ENCODE data around the gene AMOTL1.

Gene AMOTL1, protein sequence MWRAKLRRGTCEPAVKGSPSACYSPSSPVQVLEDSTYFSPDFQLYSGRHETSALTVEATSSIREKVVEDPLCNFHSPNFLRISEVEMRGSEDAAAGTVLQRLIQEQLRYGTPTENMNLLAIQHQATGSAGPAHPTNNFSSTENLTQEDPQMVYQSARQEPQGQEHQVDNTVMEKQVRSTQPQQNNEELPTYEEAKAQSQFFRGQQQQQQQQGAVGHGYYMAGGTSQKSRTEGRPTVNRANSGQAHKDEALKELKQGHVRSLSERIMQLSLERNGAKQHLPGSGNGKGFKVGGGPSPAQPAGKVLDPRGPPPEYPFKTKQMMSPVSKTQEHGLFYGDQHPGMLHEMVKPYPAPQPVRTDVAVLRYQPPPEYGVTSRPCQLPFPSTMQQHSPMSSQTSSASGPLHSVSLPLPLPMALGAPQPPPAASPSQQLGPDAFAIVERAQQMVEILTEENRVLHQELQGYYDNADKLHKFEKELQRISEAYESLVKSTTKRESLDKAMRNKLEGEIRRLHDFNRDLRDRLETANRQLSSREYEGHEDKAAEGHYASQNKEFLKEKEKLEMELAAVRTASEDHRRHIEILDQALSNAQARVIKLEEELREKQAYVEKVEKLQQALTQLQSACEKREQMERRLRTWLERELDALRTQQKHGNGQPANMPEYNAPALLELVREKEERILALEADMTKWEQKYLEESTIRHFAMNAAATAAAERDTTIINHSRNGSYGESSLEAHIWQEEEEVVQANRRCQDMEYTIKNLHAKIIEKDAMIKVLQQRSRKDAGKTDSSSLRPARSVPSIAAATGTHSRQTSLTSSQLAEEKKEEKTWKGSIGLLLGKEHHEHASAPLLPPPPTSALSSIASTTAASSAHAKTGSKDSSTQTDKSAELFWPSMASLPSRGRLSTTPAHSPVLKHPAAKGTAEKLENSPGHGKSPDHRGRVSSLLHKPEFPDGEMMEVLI

DNA sequence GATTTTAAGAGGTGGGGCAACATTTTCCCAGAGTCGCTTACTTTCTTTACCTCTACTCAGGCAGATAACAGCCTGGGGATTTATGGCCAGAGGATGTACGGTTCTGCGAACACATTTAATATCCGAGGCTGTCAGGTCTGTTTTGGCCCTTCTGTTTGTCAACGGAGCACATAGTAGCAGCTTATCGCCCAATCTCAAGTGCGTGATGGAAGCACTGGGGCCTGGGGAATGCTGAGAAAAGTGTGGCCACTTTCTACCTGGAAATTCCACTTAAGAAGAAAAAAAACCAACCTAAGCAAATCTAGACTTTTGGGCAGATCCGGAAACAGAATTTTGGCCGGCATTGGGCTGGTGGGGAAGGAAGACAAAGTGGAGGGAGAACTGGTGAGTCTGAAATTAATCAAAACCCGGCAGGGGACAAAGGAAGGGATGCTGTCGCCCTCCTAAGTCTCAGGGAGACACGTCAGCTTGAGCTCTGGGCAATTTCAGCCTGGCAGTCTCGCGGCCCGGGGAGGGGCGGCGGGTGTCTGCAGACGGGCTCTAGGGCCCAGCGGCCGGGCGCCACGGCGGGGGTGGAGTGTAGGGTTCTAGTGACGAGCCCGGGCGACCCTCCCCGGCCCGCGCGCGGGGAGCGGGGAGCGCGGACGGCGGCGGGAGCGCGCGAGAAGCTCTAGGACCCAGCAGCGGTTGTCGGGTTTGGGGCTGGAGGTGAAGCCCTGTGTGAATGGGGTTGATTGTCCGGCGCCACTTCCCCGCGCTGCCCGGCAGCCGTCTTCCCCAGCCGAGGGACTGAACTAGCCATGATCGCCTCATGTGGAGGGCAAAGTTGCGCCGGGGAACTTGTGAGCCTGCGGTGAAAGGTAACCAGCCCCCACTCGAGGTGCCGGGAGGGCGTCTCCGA, at the start of gene AMOTL1:
Gene AMOTL1, plus strand, starts transcription at position 656 of the 901 bp plus-strand sequence. Its CDS starts 156 bp downstream, at position 812.
- peak; percentile 91 for DNase-seq

DNA sequence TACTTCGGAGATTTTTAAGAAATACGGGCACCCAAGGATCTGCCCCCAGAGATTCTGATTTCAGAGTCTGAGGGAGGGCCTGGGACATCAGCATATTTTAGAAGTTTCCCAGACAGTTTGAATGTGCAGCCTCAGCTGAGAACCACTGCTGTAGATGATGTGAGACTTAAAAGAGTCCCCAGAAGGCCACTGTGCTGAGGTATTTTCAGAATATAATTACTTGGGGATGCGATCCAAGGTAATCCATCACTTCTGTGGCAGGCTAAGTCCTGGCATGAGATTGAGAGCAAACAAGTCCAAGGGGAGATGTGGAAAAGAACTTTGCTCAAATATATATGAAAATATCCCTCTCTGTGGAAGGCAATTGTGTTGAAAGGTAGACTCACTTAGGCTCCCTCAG, 48.3 kb upstream of the AMOTL1 start:
- DNase-seq = no peak

DNA sequence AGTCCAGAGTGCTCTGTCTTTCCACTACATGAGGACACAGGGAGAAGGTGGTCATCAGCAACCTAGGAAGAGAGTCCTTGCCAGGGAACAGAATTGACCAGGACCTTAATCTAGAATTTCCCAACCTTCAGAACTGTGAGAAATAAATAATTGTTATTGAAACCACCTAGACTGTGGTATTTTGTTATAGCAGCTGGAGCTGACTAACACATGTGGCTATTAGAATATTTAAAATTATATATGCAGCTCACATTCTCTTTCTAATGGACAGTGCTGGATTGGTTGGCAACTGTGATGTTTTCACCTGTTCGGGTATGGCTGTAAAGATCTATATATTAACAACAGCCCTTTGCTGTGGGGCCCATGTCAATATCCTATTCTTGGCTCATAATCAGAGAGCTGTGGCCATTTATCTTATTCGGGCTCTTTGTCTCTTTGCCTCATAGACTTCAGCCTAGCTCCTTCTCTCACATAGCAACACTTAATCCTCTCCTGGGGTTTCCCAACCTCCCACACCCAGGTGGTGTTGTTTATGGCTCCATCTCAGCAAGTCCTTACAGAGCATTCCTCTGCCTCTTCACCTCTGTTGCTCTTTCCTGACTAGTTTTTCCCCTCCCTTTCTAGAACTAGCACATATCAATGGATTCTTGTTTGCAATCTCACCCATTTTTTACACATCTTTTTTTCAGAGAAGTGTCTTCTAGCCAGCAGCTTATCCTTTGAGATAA, 46.4 kb upstream of the AMOTL1 start:
- DNase-seq = no peak

DNA sequence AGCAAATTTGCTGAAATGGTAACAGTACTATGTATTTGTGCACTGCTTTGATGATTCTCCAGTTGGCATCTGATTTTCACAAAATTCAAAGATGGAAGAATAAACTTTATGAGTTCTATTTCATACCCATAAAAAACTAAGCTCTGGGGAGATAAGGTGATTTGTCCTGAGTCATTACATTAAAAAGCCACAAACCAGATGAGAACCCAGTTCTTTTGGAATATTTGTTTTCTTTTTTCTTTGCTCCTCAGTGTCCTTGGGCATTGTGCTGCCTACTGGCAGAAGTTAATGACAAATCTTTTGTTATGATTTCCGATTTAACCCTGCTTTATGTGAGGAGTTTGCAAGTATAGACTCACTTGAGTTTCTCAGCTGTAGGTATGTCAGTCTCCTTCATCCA, 45.4 kb upstream of the AMOTL1 start:
- DNase-seq = no peak

DNA sequence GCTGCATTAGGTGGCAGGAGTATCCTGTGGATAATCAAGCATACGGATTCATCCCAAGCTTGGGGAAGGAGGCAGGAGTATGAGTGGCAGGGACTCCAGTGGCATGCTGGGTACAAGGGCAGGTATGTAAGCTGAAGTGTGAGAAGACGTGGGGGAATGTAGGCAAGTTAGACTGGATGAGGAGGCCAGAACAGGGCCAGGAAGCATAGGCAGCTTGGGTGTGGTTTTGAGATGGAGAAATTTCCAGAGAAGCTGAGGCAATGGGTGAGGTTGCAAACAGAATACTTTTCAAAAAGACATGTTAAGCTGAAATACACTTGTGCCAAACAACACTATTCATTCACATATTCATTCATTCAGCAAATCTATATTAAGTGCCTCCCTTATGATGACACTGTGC, 43.1 kb upstream of the AMOTL1 start:
- DNase-seq = no peak

DNA sequence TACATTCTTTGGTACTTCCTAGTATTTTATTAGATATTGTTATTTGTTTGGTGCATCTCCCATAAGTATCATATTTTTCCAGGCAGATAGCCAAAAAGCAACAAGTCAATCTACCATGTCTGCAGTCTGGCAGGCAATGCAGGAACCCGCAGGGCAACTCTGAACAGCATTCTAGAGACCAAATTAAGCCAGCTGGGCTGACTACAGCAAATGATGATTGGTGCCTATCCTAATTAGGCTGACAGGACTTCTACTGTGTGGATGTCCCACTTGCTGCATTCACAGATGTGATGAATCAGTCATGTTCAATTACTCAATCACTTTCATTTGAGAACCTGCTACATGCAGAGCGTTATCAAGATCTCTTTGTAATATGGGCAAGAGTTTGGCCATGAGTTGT, 40.3 kb upstream of the AMOTL1 start:
- DNase-seq = peak; percentile 32

DNA sequence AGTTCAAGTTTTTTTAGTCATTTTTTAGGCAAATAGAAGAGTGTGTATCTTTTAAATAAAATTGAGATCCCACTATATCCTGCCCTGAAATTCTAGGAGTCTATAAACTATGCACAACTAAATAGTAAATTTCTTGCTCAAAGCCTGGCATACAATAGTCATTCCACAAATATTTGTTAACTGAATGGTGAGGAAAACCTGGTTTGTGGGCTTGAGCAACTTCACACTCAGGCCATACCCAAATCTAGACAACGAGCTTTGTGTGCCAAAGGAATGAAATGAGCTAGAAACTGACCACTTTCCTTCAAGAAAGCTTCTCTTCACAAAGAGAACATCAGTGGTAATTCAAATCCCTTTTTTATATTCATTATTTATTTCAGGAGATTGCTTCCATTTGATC, 39.6 kb upstream of the AMOTL1 start:
- DNase-seq = no peak

DNA sequence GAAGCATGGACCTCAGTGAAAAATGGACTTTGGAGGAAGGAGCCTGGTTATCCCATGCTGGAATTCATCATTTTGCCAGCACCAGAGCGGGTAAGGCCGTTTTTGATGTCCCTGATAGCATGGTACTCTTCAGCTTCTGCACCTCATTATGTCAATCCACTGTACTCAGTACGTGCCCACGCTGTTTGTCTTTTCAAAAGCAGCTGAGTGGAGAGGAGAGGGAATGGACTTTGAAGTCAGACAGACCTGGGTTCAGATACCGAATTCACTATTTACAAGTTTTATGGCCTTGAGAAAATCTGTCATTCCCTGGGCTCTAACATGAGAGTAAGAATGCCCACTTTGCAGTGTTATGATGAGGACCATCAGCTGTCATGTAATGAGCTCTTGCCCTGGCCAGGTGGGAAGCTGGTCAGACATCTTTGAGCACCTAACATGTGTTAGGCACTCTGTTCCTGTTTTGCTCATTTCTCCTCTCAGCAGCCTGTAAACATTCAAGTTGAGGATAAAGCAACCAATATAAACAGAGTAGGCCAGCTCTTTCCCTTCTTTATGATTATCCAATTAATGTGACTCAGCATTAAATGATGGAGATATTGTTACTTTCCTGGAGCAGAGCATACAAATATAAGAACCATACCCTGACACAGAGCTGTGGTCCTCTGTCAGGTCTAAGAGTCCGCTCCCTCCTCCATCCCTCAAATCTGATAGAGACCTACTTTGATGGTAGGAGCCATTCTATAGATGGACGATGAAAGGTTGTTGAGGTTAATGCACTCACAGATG, 39.0 kb upstream of the AMOTL1 start:
- no peak for DNase-seq

DNA sequence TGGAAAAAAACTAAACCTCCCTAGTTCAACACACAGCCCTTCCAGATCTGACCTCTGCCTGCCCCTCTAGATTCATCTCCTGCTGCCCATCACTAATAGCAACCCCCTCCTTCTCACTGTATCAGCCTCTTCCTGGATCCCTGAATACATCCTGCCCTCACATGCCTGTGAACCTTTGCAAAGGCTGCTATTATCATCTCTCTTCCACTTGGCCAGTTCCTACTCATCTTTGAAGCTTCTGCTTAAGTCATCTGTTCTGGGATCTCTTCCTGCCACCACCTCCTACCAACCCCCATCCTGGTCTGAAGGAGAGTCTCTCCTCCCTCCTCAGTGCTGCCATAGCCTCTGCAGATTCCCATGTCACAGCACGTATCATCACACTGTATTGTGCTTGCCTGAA, 38.0 kb upstream of the AMOTL1 start:
- DNase-seq = no peak

DNA sequence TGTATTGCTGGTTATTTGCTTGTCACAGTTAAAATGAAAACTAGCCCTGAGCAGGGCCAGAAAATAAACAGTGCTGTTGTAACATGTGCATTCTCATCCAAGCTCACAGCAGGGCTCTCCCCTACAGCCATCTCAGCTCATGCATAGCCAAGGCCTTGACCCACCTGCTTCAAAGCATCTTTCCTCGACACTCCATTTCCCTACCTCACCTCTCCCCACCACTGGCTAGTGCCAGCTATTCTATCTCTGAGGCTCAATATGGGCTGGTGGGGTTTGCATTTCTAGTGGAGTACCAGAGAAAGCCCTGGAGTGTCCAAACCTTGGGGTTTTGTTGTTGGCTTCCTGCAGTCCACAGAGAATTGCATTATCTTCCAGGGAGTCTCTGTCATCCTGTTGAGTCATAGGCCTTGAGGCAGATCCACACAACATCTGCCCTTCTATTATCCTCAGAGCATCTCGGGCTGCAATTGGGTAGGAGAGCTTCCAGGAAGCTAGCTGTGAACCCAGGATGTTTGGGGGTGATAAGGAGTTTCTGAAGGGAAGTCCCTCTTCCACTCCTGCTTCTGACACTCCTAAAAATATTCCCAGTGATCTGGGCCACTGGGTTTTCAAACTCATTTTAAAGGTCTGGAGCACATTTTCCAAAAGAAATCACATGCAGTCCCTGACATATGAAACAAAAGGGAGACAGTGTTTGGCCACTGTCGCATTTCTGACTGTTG, 36.1 kb upstream of the AMOTL1 start:
- peak; percentile 92 for DNase-seq

DNA sequence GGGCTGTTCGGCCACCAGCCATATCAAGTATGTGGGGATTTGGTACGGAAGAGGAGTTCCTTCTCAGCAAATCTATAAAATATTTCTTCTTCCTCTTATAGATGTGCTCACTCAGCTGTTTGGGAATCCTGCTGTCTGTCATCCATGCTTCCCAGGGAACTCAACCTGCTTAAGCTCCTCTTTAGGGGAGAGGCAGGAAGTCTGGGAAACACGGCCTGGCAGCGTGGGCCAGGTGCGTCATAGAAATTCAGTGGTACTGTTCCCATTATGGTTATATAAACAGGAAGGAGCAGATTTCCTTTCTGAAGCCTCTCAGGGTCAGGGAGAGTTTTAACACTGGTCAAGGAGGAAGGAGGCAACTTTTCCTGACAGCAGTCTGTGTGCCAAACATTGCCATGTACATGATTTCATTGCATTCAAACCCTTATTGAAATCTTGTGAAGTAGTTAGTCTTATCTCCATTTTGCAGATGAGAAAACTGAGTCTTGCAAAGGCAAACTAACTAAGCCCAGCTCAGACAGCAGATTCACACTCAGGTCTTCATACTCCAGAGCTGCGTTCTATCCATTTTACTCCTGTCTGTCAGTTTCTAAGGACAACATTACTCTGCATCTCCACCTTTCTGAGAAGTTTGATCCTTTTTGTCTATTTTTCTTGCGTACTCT, 35.4 kb upstream of the AMOTL1 start:
- DNase-seq = peak; percentile 92

DNA sequence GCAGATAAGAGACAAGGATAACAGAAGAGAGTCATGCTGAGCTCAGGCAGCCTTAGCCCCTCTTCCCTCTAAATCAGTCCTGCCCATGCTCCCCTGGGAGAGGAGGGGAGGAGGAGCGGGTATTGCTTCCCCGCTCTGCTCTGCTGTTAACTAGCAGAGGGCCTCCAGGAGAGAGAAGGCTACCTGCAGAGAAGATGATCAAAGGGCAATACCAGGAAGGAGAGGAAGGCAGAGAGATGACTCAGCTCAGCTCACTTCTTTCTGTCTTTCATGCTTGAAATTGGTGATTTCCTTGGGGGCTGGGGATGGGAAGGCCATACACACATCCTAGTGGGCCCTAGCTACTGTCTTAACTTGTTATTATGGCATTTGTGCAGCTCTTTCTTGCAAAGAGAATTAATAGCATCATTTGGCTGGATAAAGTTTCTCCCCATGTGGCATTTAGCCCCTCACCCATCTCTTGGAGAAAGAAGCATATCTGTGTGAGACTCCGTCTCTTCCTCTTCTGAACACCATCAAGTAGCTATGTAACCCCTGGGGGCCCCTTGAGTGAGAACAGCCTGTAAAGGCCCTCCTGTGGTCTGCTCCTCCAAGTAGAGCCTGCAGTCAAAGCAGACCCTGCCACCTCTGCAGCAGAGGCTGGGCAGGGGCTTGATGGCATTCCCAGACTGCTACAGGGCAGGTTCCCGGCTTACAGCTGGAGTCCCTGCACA, 33.4 kb upstream of the AMOTL1 start:
- DNase-seq = peak; percentile 87

DNA sequence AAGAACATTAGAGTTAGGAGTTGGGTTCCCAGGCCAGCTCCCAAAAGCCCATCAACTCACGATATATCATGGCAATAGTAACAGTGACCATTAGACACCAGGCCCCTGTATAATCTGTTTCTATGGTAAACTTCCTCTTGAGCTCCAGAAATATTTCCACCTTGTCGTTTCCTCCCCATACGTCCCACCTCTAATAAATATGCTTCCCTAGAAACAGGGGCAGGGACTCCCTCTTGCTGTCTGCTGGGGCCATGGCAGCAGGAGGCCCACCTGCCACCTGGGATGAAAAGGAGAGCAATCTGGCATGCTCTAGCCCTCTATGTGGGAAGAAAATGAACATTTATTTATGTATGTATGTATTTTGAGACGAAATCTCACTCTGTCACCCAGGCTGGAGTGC, 32.2 kb upstream of the AMOTL1 start:
- no peak for DNase-seq

DNA sequence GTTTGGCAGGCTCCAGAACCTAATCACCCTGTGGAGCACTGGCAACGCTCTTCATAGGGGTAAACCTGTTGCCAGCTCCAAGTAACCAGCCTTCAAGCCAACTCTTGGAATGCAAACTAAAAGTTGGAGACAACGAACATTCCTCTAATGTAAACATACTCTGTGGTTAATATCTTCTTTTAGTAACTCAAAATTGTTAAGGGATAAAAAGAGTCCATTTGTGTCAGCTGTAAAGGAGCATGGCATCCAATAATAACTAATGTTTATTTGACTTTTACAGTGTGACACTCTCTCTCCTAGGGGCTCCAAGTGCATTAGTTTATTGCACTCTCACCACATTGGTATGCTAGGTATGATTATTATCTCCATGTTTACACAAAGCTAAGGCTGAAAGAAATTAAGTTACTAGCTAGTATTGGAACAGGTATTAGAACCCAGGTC, 31.0 kb upstream of the AMOTL1 start:
- DNase-seq = peak; percentile 56

DNA sequence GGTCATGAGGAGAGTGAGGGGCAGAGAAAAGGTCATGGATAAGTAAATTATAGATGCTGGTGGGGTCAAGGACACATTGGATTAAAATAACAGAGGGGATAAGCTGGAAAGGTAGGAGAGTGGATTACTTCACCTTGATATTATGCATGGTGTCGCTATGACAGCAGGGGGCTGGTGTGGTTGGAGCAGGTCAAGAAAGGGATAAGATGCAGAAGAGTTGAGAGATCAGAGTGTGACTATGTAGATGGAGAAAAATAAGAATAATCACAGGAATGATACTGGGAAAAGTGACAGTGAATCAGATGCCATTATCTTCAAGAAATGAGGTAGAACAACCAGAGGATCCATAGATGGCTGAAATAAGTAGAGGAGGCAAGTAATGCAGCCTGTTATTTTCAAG, 29.4 kb upstream of the AMOTL1 start:
- DNase-seq = peak; percentile 25

DNA sequence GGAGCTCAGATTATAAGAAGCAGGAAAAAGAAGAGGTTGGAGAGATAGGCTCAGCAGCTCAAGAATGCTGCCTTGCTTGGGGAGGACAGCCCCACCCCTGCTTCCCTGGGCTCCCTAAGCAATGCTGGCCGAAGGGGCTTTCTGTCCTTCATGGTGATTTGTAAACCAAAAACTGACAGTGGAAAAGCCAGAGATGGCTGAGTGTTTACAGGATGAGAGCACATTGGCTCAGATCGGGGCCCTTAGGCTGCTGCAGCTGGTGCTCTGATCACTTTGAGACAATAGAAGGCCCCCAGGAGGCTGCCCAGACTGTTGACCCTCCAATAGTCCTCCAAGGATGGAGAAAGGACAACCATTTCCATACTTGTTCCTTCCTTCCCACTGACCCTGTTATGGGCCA, 28.8 kb upstream of the AMOTL1 start:
- no peak for DNase-seq

DNA sequence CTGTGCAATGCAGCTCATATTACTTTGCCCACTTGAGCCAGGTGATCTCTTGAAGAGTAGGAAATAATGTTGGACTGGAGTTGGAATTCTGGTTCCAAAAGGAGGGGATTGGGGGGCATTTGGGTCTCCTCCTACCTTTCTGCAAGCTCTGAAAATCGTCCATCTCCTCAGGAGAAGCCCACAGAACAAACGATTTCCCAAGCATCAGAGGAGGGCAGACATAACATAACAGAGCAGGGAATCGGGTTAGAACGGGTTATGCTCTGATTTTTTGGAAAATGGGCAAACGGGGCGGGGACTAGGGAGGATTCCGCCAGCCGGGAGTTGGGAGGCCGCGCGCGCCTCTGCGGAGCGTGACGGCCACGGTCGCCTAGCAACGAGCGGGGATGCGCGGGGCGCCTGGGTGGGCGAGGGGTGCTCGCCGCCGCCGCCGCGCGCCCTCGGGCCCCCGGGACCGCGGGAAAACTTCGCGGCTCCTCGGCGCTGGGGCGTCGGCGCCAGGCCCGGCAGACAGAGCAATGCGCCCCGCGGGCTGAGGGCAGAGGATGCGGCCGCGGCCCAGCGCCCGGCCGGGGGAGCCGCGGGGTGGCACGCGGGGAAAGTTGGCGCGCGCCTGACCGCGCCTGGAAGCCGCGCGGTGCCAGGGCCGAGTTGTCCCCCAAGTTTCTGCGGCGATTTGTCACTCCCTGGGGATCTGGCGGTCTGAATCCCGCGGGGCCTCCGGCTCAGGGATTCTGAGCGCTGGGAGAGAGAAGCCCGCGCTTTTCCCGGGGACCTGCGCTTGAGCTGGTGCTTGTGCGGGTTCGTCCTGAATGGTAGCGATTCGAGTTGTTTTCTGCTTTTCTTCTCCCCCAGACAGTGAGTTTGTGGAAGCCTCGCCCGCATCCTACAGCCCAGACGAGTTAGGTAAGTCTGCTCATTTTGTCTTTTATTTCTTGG, 27.8 kb upstream of the AMOTL1 start:
- peak; percentile 78 for DNase-seq
